ENCODE measurements around the gene P2RX4.

P2RX4 gene

GRCh38 chr12:121170611-121171260 is 39.2 kb upstream of the P2RX4 start:
- Histone ChIP-seq H3K9ac (ENCODE audit: low read length in 5 of 5) (no peak overlapping the region), H3K4me3 (ENCODE audit: low read depth in 1 of 5, low read length in 5 of 5) (no peak overlapping the region), H3K9me3 (ENCODE audit: control insufficient read depth in 5 of 5, low read length in 5 of 5) (no peaks in the 10 kb centered on the region), H3K4me1 (ENCODE audit: control insufficient read depth in 5 of 5, insufficient read depth in 5 of 5, low read length in 5 of 5) (peaks cover 0 to 2% (median 0%) of the 10 kb centered on the region in 5 donors), H3K27me3 (ENCODE audit: control insufficient read depth in 5 of 5, insufficient read depth in 4 of 5, low read length in 5 of 5) (no peaks in the 10 kb centered on the region), H3K36me3 (ENCODE audit: control insufficient read depth in 5 of 5, insufficient read depth in 5 of 5, low read length in 5 of 5) (peaks cover 0 to 20% (median 5%) of the 10 kb centered on the region in 5 donors), H3K27ac (ENCODE audit: low read depth, low read length) (no peak overlapping the region)

GRCh38 chr12:121172145-121172544 is 37.8 kb upstream of the P2RX4 start:
- no peak overlapping the region for H3K27ac ChIP-seq (ENCODE audit: low read depth, low read length)
- H3K27me3 ChIP-seq (ENCODE audit: control insufficient read depth in 5 of 5, insufficient read depth in 4 of 5, low read length in 5 of 5) = no peaks in the 10 kb centered on the region
- peaks cover 0 to 12% (median 0%) of the 10 kb centered on the region in 5 donors for H3K4me1 ChIP-seq (ENCODE audit: control insufficient read depth in 5 of 5, insufficient read depth in 5 of 5, low read length in 5 of 5)
- H3K9me3 ChIP-seq (ENCODE audit: control insufficient read depth in 5 of 5, low read length in 5 of 5) = no peaks in the 10 kb centered on the region
- no peak overlapping the region for H3K4me3 ChIP-seq (ENCODE audit: low read depth in 1 of 5, low read length in 5 of 5)
- H3K36me3 ChIP-seq (ENCODE audit: control insufficient read depth in 5 of 5, insufficient read depth in 5 of 5, low read length in 5 of 5) = peaks cover 0 to 12% (median 3%) of the 10 kb centered on the region in 5 donors
- no peak overlapping the region for H3K9ac ChIP-seq (ENCODE audit: low read length in 5 of 5)

- Histone ChIP-seq H3K36me3 (ENCODE audit: control insufficient read depth in 5 of 5, insufficient read depth in 5 of 5, low read length in 5 of 5) (peaks cover 0 to 5% (median 0%) of the 10 kb centered on the region in 5 donors), H3K9ac (ENCODE audit: low read length in 5 of 5) (no peak overlapping the region), H3K27me3 (ENCODE audit: control insufficient read depth in 5 of 5, insufficient read depth in 4 of 5, low read length in 5 of 5) (no peaks in the 10 kb centered on the region), H3K4me3 (ENCODE audit: low read depth in 1 of 5, low read length in 5 of 5) (no peak overlapping the region), H3K9me3 (ENCODE audit: control insufficient read depth in 5 of 5, low read length in 5 of 5) (no peaks in the 10 kb centered on the region), H3K4me1 (ENCODE audit: control insufficient read depth in 5 of 5, insufficient read depth in 5 of 5, low read length in 5 of 5) (peaks cover 0 to 12% (median 0%) of the 10 kb centered on the region in 5 donors), H3K27ac (ENCODE audit: low read depth, low read length) (no peak overlapping the region)
These were observed 34.4 kb upstream of the P2RX4 start for GRCh38 chr12:121175383-121176119.

- Histone ChIP-seq H3K27ac (ENCODE audit: low read depth, low read length) (no peak overlapping the region), H3K9ac (ENCODE audit: low read length in 5 of 5) (no peak overlapping the region), H3K4me1 (ENCODE audit: control insufficient read depth in 5 of 5, insufficient read depth in 5 of 5, low read length in 5 of 5) (peaks cover 0 to 12% (median 0%) of the 10 kb centered on the region in 5 donors), H3K4me3 (ENCODE audit: low read depth in 1 of 5, low read length in 5 of 5) (no peak overlapping the region), H3K27me3 (ENCODE audit: control insufficient read depth in 5 of 5, insufficient read depth in 4 of 5, low read length in 5 of 5) (no peaks in the 10 kb centered on the region), H3K36me3 (ENCODE audit: control insufficient read depth in 5 of 5, insufficient read depth in 5 of 5, low read length in 5 of 5) (peaks cover 0 to 3% (median 0%) of the 10 kb centered on the region in 5 donors), H3K9me3 (ENCODE audit: control insufficient read depth in 5 of 5, low read length in 5 of 5) (no peaks in the 10 kb centered on the region)
These were observed 33.0 kb upstream of the P2RX4 start for GRCh38 chr12:121176826-121177529.

GRCh38 chr12:121181181-121181580 is 28.7 kb upstream of the P2RX4 start:
- Histone ChIP-seq H3K4me3 (ENCODE audit: low read depth in 1 of 5, low read length in 5 of 5) (no peak overlapping the region), H3K4me1 (ENCODE audit: control insufficient read depth in 5 of 5, insufficient read depth in 5 of 5, low read length in 5 of 5) (peaks cover 0 to 6% (median 0%) of the 10 kb centered on the region in 5 donors), H3K27me3 (ENCODE audit: control insufficient read depth in 5 of 5, insufficient read depth in 4 of 5, low read length in 5 of 5) (no peaks in the 10 kb centered on the region), H3K9ac (ENCODE audit: low read length in 5 of 5) (no peak overlapping the region), H3K9me3 (ENCODE audit: control insufficient read depth in 5 of 5, low read length in 5 of 5) (peaks cover 0 to 4% (median 0%) of the 10 kb centered on the region in 5 donors), H3K36me3 (ENCODE audit: control insufficient read depth in 5 of 5, insufficient read depth in 5 of 5, low read length in 5 of 5) (peaks cover 0 to 11% (median 2%) of the 10 kb centered on the region in 5 donors), H3K27ac (ENCODE audit: low read depth, low read length) (no peak overlapping the region)

- Histone ChIP-seq H3K4me1 (ENCODE audit: control insufficient read depth in 5 of 5, insufficient read depth in 5 of 5, low read length in 5 of 5) (no peaks in the 10 kb centered on the region), H3K36me3 (ENCODE audit: control insufficient read depth in 5 of 5, insufficient read depth in 5 of 5, low read length in 5 of 5) (peaks cover 0 to 11% (median 0%) of the 10 kb centered on the region in 5 donors), H3K9me3 (ENCODE audit: control insufficient read depth in 5 of 5, low read length in 5 of 5) (peaks cover 0 to 5% (median 0%) of the 10 kb centered on the region in 5 donors), H3K9ac (ENCODE audit: low read length in 5 of 5) (no peak overlapping the region), H3K27me3 (ENCODE audit: control insufficient read depth in 5 of 5, insufficient read depth in 4 of 5, low read length in 5 of 5) (no peaks in the 10 kb centered on the region), H3K4me3 (ENCODE audit: low read depth in 1 of 5, low read length in 5 of 5) (no peak overlapping the region), H3K27ac (ENCODE audit: low read depth, low read length) (no peak overlapping the region)
These were observed 27.6 kb upstream of the P2RX4 start for GRCh38 chr12:121182222-121182893.

GRCh38 chr12:121184425-121184824 is 25.5 kb upstream of the P2RX4 start:
- Histone ChIP-seq H3K27me3 (ENCODE audit: control insufficient read depth in 5 of 5, insufficient read depth in 4 of 5, low read length in 5 of 5) (no peaks in the 10 kb centered on the region), H3K4me1 (ENCODE audit: control insufficient read depth in 5 of 5, insufficient read depth in 5 of 5, low read length in 5 of 5) (no peaks in the 10 kb centered on the region), H3K36me3 (ENCODE audit: control insufficient read depth in 5 of 5, insufficient read depth in 5 of 5, low read length in 5 of 5) (peaks cover 0 to 11% (median 0%) of the 10 kb centered on the region in 5 donors), H3K27ac (ENCODE audit: low read depth, low read length) (no peak overlapping the region), H3K4me3 (ENCODE audit: low read depth in 1 of 5, low read length in 5 of 5) (no peak overlapping the region), H3K9me3 (ENCODE audit: control insufficient read depth in 5 of 5, low read length in 5 of 5) (peaks cover 0 to 5% (median 0%) of the 10 kb centered on the region in 5 donors), H3K9ac (ENCODE audit: low read length in 5 of 5) (no peak overlapping the region)

GRCh38 chr12:121184984-121185889 is 24.7 kb upstream of the P2RX4 start:
- no peak overlapping the region for H3K27ac ChIP-seq (ENCODE audit: low read depth, low read length)
- peaks cover 0 to 11% (median 0%) of the 10 kb centered on the region in 5 donors for H3K36me3 ChIP-seq (ENCODE audit: control insufficient read depth in 5 of 5, insufficient read depth in 5 of 5, low read length in 5 of 5)
- H3K9me3 ChIP-seq (ENCODE audit: control insufficient read depth in 5 of 5, low read length in 5 of 5) = peaks cover 0 to 5% (median 0%) of the 10 kb centered on the region in 5 donors
- no peak overlapping the region for H3K9ac ChIP-seq (ENCODE audit: low read length in 5 of 5)
- peaks cover 0 to 3% (median 0%) of the 10 kb centered on the region in 5 donors for H3K4me1 ChIP-seq (ENCODE audit: control insufficient read depth in 5 of 5, insufficient read depth in 5 of 5, low read length in 5 of 5)
- no peak overlapping the region for H3K4me3 ChIP-seq (ENCODE audit: low read depth in 1 of 5, low read length in 5 of 5)
- H3K27me3 ChIP-seq (ENCODE audit: control insufficient read depth in 5 of 5, insufficient read depth in 4 of 5, low read length in 5 of 5) = no peaks in the 10 kb centered on the region

- no peak overlapping the region for H3K27ac ChIP-seq (ENCODE audit: low read depth, low read length)
- H3K9me3 ChIP-seq (ENCODE audit: control insufficient read depth in 5 of 5, low read length in 5 of 5) = peaks cover 0 to 5% (median 0%) of the 10 kb centered on the region in 5 donors
- H3K36me3 ChIP-seq (ENCODE audit: control insufficient read depth in 5 of 5, insufficient read depth in 5 of 5, low read length in 5 of 5) = peaks cover 0 to 8% (median 0%) of the 10 kb centered on the region in 5 donors
- no peak overlapping the region for H3K9ac ChIP-seq (ENCODE audit: low read length in 5 of 5)
- no peaks in the 10 kb centered on the region for H3K27me3 ChIP-seq (ENCODE audit: control insufficient read depth in 5 of 5, insufficient read depth in 4 of 5, low read length in 5 of 5)
- no peak overlapping the region for H3K4me3 ChIP-seq (ENCODE audit: low read depth in 1 of 5, low read length in 5 of 5)
- H3K4me1 ChIP-seq (ENCODE audit: control insufficient read depth in 5 of 5, insufficient read depth in 5 of 5, low read length in 5 of 5) = peaks cover 0 to 16% (median 4%) of the 10 kb centered on the region in 5 donors
These were observed 23.1 kb upstream of the P2RX4 start for GRCh38 chr12:121186826-121187225.

All from subcutaneous abdominal adipose tissue (tissue), 5 donors.